Metanephros (tissue), 2 donors: ENCODE measurements around the gene LRRC36. TPM values are rescaled to one million over a fixed set of nuclear protein-coding genes. Genes with fewer than 3 reads are reported as not detected.

Source experiments
- small RNA-seq: library from RNA; depleted of rRNA; stranded (forward); fragments of <200 nt; gene quantifications from one replicate; pipeline ENCODE3, GENCODE V24; 2014; ENCODE audit warnings: low replicate concordance
- total RNA-seq: library from RNA; depleted of rRNA; stranded (reverse); fragments of >200 nt; gene quantifications from one replicate; pipeline ENCODE4 v1.2.3, GENCODE V29; 2014

The LRRC36 gene
- 4.9 TPM for total RNA-seq

GRCh38 chr16:67326472-67327309 lies at the start of gene LRRC36, which contains the start of gene KCTD19:
TSS of gene LRRC36 (plus strand) at chr16:67326815. CDS start at chr16:67326863, 48 bp downstream.
TSS of gene KCTD19 (minus strand) at chr16:67326741. CDS start at chr16:67326707, 34 bp downstream.

GRCh38 chr16:67279296-67280089 lies 47.1 kb upstream of the LRRC36 start, which contains the start of gene PLEKHG4:
TSS of gene PLEKHG4 (plus strand) at chr16:67279532. CDS start at chr16:67280045, 513 bp downstream.

GRCh38 chr16:67393111-67393787 lies 66.6 kb downstream of the LRRC36 start, which contains the start of gene TPPP3:
TSS of gene TPPP3 (minus strand) at chr16:67393498. CDS start at chr16:67391111, 2,387 bp downstream.

GRCh38 chr16:67415872-67416793 lies 89.5 kb downstream of the LRRC36 start, which contains the start of gene ZDHHC1:
TSS of gene ZDHHC1 (minus strand) at chr16:67416477. CDS start at chr16:67407775, 8,702 bp downstream.

GRCh38 chr16:67430977-67431774 lies 104.6 kb downstream of the LRRC36 start, which contains the start of gene HSD11B2:
TSS of gene HSD11B2 (plus strand) at chr16:67431121. CDS start at chr16:67431249, 128 bp downstream.

Small RNA genes lying within 50 kb of the gene (small RNA-seq; reads per million reads assigned to genes)
- not detected for gene RNU1-123P

Other genes starting within 250 kb of the LRRC36 start
- gene PHAF1, start 216.9 kb upstream of the LRRC36 start, total RNA-seq: 26.0 TPM
- 21.1 TPM for gene B3GNT9, start 175.8 kb upstream of the LRRC36 start, total RNA-seq
- gene TRADD, start 166.9 kb upstream of the LRRC36 start, total RNA-seq: 9.1 TPM
- 4.6 TPM for gene FBXL8, start 166.9 kb upstream of the LRRC36 start, total RNA-seq
- gene HSF4, start 162.1 kb upstream of the LRRC36 start, total RNA-seq: 5.6 TPM
- gene NOL3, start 156.3 kb upstream of the LRRC36 start, total RNA-seq: 9.5 TPM
- gene MATCAP1, start 142.9 kb upstream of the LRRC36 start, total RNA-seq: 50.2 TPM
- gene EXOC3L1, start 136.7 kb upstream of the LRRC36 start, total RNA-seq: 11.6 TPM
- 42.3 TPM for gene E2F4, start 134.7 kb upstream of the LRRC36 start, total RNA-seq
- 6.3 TPM for gene ELMO3, start 127.7 kb upstream of the LRRC36 start, total RNA-seq
- 16.5 TPM for gene TMEM208, start 99.7 kb upstream of the LRRC36 start, total RNA-seq
- 29.9 TPM for gene FHOD1, start 79.3 kb upstream of the LRRC36 start, total RNA-seq
- gene SLC9A5, start 77.8 kb upstream of the LRRC36 start, total RNA-seq: 3.6 TPM
- 41.7 TPM for gene PLEKHG4, start 47.3 kb upstream of the LRRC36 start, total RNA-seq
- 0.47 TPM for gene KCTD19, start 74 bp upstream of the LRRC36 start, total RNA-seq
- 38.6 TPM for gene TPPP3, start 66.7 kb downstream of the LRRC36 start, total RNA-seq
- gene ZDHHC1, start 89.7 kb downstream of the LRRC36 start, total RNA-seq: 14.5 TPM
- gene HSD11B2, start 104.3 kb downstream of the LRRC36 start, total RNA-seq: 198 TPM
- 91.1 TPM for gene ATP6V0D1, start 154.3 kb downstream of the LRRC36 start, total RNA-seq
- 0.47 TPM for gene AGRP, start 156.7 kb downstream of the LRRC36 start, total RNA-seq
- 55.6 TPM for gene RIPOR1, start 202.0 kb downstream of the LRRC36 start, total RNA-seq
- gene CTCF, start 235.7 kb downstream of the LRRC36 start, total RNA-seq: 49.9 TPM